Measurements from ENCODE around the gene TBC1D9. TPM values are rescaled to one million over a fixed set of nuclear protein-coding genes. Genes with fewer than 3 reads are reported as not detected.
"Not testable (repeated sequence)": the region's sequence is repeated elsewhere in the genome, so short reads cannot be mapped to it uniquely, and the experiment has no call there.

TBC1D9 gene
- total RNA-seq, 1 donor from 2014 or later = 15.9 TPM

GRCh38 chr4:140793291-140793690 lies 37.1 kb upstream of the TBC1D9 start:
- Mint-ChIP-seq H3K4me1 (no peaks in the 10 kb centered on the region), H3K9me3 (no peaks in the 10 kb centered on the region), H3K4me3 (no peak overlapping the region), H3K36me3 (ENCODE audit: low read depth) (no peaks in the 10 kb centered on the region), H3K27ac (ENCODE audit: unreplicated experiment) (no peak overlapping the region), H3K27me3 (ENCODE audit: low read depth) (no peaks in the 10 kb centered on the region)
- no peak for DNase-seq (ENCODE audit: low read depth, low spot score)
- TF ChIP-seq CTCF (conservative IDR thresholded peaks at IDR 0.05) = no peak

GRCh38 chr4:140790765-140791164 lies 34.6 kb upstream of the TBC1D9 start:
- Mint-ChIP-seq H3K4me1 (no peaks in the 10 kb centered on the region), H3K27ac (ENCODE audit: unreplicated experiment) (no peak overlapping the region), H3K9me3 (peaks cover 2% of the 10 kb centered on the region), H3K36me3 (ENCODE audit: low read depth) (no peaks in the 10 kb centered on the region), H3K27me3 (ENCODE audit: low read depth) (peaks cover 2% of the 10 kb centered on the region), H3K4me3 (no peak overlapping the region)
- DNase-seq (ENCODE audit: low read depth, low spot score) = no peak
- TF ChIP-seq CTCF (conservative IDR thresholded peaks at IDR 0.05) = no peak

- peaks cover 3% of the 10 kb centered on the region for H3K27me3 Mint-ChIP-seq (ENCODE audit: low read depth)
- H3K4me1 Mint-ChIP-seq = no peaks in the 10 kb centered on the region
Observed at GRCh38 chr4:140790171-140790570, 34.0 kb upstream of the TBC1D9 start.

GRCh38 chr4:140789759-140790158 lies 33.6 kb upstream of the TBC1D9 start:
- H3K4me1 Mint-ChIP-seq = no peaks in the 10 kb centered on the region
- H3K36me3 Mint-ChIP-seq (ENCODE audit: low read depth) = no peaks in the 10 kb centered on the region
- no peak for TF ChIP-seq CTCF (conservative IDR thresholded peaks at IDR 0.05)
- no peak overlapping the region for H3K27ac Mint-ChIP-seq (ENCODE audit: unreplicated experiment)
- DNase-seq (ENCODE audit: low read depth, low spot score) = no peak
- H3K27me3 Mint-ChIP-seq (ENCODE audit: low read depth) = peaks cover 3% of the 10 kb centered on the region
- H3K4me3 Mint-ChIP-seq = no peak overlapping the region
- H3K9me3 Mint-ChIP-seq = peaks cover 2% of the 10 kb centered on the region

More at GRCh38 chr4:140790171-140790570, 34.0 kb upstream of the TBC1D9 start:
- DNase-seq (ENCODE audit: low read depth, low spot score) = no peak
- peaks cover 2% of the 10 kb centered on the region for H3K9me3 Mint-ChIP-seq
- H3K4me3 Mint-ChIP-seq = no peak overlapping the region
- TF ChIP-seq CTCF (conservative IDR thresholded peaks at IDR 0.05) = no peak
- H3K36me3 Mint-ChIP-seq (ENCODE audit: low read depth) = no peaks in the 10 kb centered on the region
- H3K27ac Mint-ChIP-seq (ENCODE audit: unreplicated experiment) = no peak overlapping the region

GRCh38 chr4:140782787-140783186 lies 26.6 kb upstream of the TBC1D9 start:
- not testable (repeated sequence) for H3K9me3 Mint-ChIP-seq; H3K36me3 Mint-ChIP-seq (ENCODE audit: low read depth); H3K4me1 Mint-ChIP-seq; H3K27me3 Mint-ChIP-seq (ENCODE audit: low read depth); H3K4me3 Mint-ChIP-seq; H3K27ac Mint-ChIP-seq (ENCODE audit: unreplicated experiment); DNase-seq (ENCODE audit: low read depth, low spot score)

GRCh38 chr4:140781596-140781995 lies 25.4 kb upstream of the TBC1D9 start:
- TF ChIP-seq CTCF (conservative IDR thresholded peaks at IDR 0.05) = no peak
- no peak for DNase-seq (ENCODE audit: low read depth, low spot score)
- no peak overlapping the region for H3K4me3 Mint-ChIP-seq
- no peaks in the 10 kb centered on the region for H3K9me3 Mint-ChIP-seq
- H3K27ac Mint-ChIP-seq (ENCODE audit: unreplicated experiment) = no peak overlapping the region
- H3K27me3 Mint-ChIP-seq (ENCODE audit: low read depth) = peaks cover 3% of the 10 kb centered on the region
- H3K4me1 Mint-ChIP-seq = no peaks in the 10 kb centered on the region
- H3K36me3 Mint-ChIP-seq (ENCODE audit: low read depth) = no peaks in the 10 kb centered on the region

Measured in neural crest cell (in vitro differentiated cells).